ENCODE data around the gene SHLD1.

DNA sequence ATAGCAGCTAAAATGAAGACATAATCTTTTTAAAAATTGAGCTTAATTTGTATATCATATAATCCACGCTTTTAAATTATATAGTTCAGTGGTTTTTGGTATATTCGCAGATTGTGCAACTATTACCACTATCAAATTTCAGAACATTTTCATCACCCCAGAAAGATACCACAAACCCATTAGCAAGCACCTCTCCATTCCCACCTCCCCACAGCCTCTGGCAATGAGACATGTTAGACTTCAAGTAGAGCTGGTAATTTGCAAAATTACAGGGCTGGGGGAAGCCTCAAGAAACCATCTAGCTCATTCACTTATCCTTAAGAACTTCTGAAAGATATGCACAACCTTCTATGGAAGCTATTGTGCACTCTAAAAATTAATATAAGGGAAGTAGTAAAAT is 163.0 kb downstream of the SHLD1 start:
- TF ChIP-seq, protein P1, sequence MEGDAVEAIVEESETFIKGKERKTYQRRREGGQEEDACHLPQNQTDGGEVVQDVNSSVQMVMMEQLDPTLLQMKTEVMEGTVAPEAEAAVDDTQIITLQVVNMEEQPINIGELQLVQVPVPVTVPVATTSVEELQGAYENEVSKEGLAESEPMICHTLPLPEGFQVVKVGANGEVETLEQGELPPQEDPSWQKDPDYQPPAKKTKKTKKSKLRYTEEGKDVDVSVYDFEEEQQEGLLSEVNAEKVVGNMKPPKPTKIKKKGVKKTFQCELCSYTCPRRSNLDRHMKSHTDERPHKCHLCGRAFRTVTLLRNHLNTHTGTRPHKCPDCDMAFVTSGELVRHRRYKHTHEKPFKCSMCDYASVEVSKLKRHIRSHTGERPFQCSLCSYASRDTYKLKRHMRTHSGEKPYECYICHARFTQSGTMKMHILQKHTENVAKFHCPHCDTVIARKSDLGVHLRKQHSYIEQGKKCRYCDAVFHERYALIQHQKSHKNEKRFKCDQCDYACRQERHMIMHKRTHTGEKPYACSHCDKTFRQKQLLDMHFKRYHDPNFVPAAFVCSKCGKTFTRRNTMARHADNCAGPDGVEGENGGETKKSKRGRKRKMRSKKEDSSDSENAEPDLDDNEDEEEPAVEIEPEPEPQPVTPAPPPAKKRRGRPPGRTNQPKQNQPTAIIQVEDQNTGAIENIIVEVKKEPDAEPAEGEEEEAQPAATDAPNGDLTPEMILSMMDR (IDR thresholded peaks at IDR 0.05) = no peak
- TF ChIP-seq POLR2AphosphoS5 (IDR thresholded peaks at IDR 0.05) (no peak), POLR2A (IDR thresholded peaks at IDR 0.05) (no peak)
